Islet precursor cell (in vitro differentiated cells): ENCODE results near the gene DNAJC10.
A peak's percentile ranks its signal among the peaks of the same experiment; 100 is the strongest.

Experiments used
- DNase-seq: peaks from one replicate; pipeline ENCODE4 v3.0.0-alpha.2; 2018

Gene DNAJC10

DNA sequence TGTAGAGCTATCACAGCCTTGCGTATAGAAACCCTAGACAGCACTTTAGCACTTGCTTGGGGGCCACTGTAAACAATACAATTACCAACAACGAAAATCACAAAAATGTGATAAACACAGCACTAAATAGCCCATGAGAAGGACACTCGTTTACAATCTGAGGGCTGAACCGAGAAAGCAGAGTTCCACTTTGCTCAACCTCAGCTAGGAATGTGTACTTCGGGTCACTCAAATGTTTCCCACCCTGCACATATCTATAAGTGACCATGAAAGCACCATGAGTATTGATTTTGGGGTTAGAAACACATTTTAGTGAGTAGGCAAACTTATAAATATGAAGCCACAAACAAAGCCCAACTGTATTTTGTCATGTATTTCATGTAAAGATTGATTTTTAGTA is 88.1 kb downstream of the DNAJC10 start:
- no peak for DNase-seq

GRCh38 chr2:182807319-182807718 is 91.3 kb downstream of the DNAJC10 start:
- no peak for DNase-seq

GRCh38 chr2:182810087-182810486 is 94.0 kb downstream of the DNAJC10 start:
- DNase-seq: no peak

DNA sequence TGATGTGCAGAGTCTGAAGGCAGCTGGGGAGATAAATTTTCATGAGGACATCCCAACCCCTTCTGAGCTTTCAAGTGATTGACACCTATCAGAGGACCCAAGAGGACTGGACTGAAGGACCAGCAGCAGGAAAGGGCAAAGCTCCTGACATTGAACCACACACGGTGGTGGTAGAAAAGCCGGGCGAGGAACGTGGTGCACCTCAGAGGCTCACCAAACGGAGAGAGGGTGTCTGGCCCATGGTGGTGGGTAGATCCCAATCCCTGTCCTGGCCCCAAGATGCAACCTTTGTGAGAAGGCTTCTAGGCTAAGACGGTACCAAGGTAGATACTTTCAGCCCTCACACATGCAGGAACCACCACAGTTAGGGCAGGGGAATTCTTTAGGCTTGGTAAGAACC is 98.3 kb downstream of the DNAJC10 start:
- no peak for DNase-seq

- no peak for DNase-seq
Measured at GRCh38 chr2:182814804-182815203, 98.7 kb downstream of the DNAJC10 start.

- no peak for DNase-seq
Measured at GRCh38 chr2:182816866-182817265, 100.8 kb downstream of the DNAJC10 start.

DNA sequence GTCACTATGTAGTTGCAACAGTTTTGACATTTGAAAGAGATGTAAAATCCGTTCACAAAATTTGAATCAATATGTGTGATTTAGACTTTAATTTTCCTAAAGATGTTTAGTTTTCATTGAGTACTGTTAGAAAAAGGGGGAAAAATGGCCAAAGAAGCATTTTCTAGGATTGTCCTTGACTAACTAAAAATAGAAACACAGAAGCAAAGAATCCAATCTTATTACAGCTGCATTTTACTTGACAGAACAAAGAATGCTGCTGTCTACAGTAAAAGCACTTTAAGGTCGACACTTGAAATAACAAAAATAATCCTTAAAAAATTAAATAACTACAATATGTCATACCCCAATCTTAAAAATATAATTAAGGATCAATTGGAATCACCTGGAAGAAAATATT is 101.5 kb downstream of the DNAJC10 start:
- no peak for DNase-seq

GRCh38 chr2:182818501-182818900 is 102.4 kb downstream of the DNAJC10 start:
- no peak for DNase-seq

DNA sequence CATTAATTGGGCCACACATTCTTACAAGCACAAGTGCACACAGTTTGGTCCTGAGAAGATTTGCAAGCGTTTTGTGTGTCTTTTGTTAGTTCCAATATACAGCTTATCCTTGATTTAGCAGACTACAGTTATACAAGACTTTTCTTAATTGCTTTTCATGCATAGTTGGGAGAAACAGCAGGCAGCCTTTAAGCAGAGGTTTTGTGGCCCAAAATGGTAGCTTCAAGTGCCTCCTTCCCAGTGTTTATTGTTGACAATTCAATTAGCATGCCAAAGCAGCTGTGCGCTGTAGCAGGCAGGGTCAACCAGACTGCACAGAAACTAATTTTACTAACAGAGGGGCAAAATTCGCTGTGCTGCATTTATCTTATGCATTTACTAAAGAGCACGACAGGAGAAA is 102.9 kb downstream of the DNAJC10 start:
- DNase-seq: peak; percentile 64

DNA sequence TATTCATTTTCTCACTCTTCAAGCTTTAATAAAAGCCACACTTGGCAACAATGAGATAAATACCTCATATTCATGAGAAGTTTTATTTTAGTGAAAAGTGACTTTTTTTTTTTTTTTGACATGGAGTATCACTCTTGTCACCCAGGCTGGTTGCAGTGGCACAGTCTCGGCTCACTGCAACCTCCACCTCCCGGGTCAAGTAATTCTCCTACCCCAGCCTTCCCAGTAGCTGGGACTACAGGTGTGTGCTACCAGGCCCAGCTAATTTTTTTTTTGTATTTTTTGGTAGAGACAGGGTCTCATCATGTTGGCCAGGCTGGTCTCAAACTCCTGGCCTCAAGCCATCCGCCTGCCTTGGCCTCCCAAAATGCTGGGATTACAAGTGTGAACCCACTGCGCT is 103.4 kb downstream of the DNAJC10 start:
- DNase-seq: no peak

DNA sequence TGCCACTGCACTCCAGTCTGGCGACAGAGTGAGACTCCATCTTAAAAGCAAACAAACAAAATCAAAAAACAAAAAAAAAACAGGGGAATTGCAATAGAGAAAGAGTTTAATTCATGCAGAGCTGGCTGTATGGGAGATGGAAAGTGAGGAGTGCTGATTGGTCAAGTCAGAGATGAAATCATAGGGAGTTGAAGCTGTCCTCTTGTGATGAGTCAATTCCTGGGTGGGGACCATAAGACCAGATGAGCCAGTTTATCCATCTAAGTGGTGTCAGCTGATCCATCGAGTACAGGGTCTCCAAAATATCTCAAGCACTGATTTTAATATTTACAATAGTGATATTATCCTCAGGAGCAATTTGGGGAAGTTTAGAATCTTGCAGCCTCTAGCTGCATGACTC is 105.1 kb downstream of the DNAJC10 start:
- no peak for DNase-seq

DNA sequence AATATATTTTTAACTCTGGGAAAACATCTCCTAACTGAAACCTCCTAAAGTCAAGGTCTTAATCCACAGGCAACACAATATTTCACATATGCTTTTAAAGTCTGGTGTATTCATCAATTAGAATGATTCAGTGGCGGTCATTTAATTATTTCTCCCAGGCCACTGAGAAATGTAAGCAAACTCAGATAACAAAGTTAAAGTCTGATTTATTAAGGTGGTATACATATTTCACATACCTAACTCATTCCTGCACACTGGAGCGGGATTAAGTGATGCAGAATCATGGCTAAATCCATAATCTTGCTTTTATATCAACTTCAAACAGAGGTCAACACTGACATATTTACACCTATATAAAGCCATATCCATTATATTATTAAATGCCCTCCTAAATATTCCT is 106.7 kb downstream of the DNAJC10 start:
- no peak for DNase-seq

DNA sequence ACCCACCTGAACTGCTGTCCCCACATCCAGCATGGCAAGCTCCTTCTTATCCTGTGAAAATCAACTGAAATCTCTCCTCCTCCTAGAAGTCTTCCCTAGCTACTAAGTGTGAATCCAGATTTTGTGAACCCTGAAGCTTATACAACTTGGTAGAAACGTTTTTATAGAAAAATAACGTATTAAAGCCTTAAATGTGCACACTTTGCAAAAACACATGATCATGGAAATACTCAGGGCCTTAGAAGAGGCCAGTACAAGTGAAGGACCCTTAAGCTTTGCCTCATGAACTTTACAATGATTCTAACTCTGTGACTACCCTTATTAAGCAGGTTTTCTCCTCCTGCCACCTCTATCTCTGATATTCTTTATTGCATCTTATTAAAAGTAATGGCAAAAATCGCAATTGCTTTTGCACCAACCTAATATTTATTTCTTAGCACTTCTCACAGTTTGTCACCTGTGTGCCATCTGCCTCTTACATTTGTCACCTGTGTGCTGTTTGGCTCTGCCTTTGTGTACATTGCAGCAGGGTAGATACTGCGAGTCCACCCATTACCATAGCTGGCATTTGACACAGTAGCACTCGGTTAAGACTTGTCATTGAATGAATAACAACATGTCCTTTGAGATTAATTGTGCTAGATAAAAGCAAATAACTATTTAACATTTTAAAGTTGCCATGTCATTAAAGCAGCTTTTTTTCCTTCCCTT is 108.2 kb downstream of the DNAJC10 start:
- no peak for DNase-seq

- no peak for DNase-seq
Measured at GRCh38 chr2:182824767-182825158, 108.7 kb downstream of the DNAJC10 start.

DNA sequence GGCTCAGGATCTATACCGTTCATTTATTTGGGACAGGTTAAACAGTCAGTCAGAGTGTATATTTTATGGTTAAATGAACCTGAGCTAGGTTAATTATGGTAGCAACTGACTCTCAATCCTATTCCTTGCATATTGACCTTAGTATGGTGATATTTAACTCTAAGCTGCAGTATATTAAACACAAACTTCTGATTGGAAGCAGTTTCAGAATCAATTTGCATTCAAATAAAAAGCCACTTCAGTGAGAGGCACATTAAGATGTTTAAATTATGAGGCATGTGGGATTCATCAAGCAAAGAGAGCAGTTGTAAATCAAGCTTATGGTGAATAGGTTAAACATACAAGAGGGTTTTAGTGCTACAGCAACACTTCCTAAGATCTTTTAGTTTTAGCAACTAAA is 110.0 kb downstream of the DNAJC10 start:
- DNase-seq: no peak

DNA sequence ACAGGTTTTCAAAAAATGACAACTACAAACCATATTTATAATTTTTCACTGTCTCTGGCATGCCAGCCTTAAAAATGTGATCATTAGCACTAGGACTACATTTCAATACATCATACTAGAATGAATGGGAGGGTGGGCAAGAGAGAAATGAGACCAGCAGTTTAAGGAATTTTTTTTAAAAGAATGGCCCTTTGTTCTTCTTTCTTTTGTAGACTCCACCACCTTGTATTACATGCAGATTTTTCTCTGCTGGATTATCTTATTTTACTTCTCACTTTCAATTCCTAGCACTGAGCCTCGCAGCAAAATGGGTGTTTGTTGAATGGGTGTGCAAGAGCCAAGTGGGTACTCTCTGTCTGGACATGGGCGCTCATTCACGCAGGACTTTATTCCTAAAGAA is 110.4 kb downstream of the DNAJC10 start:
- DNase-seq: no peak

DNA sequence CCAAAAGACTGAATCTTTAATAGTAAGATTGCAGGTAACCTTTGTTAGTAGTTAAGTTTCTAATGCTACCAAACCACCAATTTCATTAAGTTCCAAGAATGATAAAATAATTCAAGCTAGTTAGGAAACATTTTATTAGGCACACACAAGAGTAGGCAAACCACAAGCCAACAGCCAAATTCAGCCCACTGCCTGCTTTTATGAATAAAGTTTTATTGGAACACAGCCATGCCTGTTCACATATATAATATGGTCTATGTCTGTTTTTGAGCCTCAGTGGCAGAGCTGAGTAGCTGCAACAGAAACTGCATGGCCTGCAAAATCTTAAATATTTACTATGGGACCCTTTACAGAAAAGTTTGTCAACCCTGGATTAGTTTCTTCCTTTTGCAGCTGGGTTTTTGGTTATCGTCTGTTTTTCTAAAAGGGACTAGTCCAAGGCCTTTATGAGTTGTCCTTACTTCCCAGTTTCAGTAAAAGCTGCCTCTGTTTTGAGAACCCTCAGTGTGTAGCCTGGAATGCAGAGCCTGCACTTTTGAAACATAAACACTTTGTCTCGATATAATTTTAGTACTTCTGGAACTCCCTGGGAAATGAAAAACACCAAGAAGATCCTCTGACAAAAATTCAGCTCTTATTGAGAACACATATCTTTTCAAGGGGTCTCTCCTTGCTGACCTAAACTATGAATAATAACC is 111.3 kb downstream of the DNAJC10 start:
- no peak for DNase-seq

- DNase-seq: no peak
Measured at GRCh38 chr2:182831101-182831500, 115.0 kb downstream of the DNAJC10 start.

DNA sequence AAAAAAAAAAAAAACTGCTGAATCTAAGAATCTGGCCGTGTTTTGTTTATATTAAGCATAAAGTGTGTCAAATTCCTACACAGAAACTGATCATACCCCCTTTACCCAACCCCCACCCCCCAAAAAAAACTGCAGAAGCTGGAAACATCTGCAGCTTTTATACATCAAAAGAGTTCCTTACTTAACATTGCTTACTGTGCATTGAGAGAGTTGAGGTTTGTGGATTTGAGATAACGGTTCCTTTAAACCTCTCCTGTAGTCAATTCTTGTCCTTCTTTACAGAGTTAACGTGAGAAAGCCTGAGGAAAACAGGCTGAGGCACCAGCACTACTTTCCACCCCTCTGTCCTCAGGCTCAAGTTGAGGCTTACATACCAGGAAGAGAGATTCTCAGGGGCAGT is 115.9 kb downstream of the DNAJC10 start:
- DNase-seq: no peak

- DNase-seq: no peak
Measured at GRCh38 chr2:182833084-182833854, 117.2 kb downstream of the DNAJC10 start.

DNA sequence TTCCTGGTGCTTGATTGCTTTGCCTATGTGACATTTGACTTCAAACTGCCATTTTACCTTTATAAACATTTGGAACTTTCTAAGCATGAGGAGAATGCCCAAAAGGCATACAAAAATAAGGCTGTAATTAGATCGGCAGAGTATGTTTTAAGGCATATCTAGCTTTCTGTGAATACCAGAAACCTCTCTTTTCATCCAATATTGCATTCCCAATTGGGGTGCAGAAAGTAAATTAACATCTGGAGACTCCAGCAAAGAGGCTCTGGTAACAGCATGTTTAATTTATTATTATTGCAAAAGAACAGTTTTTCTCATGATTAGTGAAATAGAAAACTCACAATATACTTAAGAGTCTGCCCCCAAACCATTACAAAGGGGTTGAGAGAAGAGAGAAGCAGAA is 118.2 kb downstream of the DNAJC10 start:
- no peak for DNase-seq

- no peak for DNase-seq
Measured at GRCh38 chr2:182836451-182836850, 120.4 kb downstream of the DNAJC10 start.
